NOMO-1 treated with DMSO at 0.1 percent for 48 hours (cell line): ENCODE results near the gene DMBT1.
A peak's percentile ranks its signal among the peaks of the same experiment; 100 is the strongest.

Experiments
- DNase-seq: peaks from one replicate; lab custom pipeline; 2025; ENCODE audit not compliant: unreplicated experiment; lab: John Stamatoyannopoulos, UW

Gene DMBT1

GRCh38 chr10:122643931-122644534 is 83.5 kb downstream of the DMBT1 start:
- DNase-seq: no peak

GRCh38 chr10:122646511-122647382 is 86.2 kb downstream of the DMBT1 start:
- DNase-seq: no peak

GRCh38 chr10:122647383-122647968 is 86.9 kb downstream of the DMBT1 start:
- no peak for DNase-seq

DNA sequence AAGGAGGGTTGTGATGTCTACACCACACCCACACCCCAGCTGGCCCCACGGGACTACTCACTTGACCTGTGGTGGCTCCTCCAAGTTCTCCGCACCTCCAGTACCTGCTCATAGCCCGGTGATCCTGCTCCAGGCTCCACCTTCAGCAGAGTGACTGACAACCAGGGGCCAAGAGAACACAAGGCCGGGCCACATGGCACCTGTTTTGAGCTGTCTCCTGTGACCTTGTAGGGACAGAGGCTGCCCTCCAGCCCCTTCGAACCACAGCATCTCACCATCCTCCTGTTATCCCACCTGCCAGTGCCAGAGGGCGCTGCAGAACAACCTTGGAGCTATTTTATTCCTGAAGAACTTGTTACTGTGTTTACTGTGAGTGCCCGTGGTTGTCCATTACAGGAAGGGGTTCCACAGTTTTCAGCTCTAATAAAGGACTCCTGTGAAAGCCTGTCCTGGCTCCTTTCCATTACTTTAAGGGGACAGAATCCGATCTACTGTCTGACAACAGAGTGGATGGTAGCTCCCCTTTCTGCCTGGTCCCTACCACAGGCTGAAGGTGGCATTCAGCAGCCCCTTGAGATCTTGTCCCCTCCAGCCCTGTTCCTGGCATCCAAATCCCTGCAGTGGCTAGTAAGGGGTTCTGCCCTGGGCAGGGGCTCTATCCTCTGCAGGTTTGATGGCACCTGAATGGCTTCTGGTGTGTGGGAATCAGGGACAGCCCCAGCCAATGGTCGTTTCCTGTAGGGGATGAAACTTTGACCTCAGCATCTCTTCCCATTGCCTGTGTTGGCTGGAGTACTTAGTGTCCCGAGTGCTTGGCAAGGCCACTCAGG is 88.3 kb downstream of the DMBT1 start:
- DNase-seq: peak; percentile 2

DNA sequence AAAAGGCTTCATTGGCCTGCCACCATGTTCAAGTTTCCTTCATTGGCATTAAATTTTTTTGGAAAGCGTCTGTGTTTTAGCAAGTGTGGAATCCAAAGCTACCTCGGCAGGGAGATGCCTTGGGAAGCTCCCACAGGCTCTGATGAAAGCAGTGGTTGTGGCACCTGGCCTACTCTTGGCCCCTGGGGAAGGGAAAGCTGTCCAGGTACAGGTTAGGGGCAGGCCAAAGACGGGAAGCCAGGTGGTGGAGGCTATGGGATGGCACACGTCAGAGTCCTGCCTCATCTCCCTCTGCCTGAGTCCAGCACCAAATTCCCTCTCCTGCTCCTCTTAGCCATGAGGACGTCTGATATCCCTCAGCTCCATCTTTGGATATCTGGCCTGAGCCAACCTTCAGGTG is 89.3 kb downstream of the DMBT1 start:
- no peak for DNase-seq

DNA sequence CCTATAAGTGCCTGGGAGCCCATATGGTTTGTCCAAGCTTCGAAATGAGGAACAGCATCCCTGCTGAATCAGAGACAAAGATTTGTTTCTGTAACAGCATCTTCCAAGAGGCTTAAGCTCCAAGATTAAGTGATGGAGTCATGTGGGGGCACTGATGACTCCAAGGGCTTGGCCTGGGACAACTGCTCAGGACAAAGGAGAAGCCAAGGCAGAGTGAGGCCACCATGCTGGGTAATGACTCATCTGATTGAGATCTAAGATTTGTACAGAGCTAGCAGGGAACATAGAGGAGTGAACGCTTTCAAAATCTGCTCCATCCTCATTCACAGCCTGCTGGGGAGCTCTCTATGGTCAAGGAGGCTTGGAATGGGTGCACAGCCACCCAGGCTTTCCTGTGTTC is 89.8 kb downstream of the DMBT1 start:
- no peak for DNase-seq

- DNase-seq: no peak
Measured at GRCh38 chr10:122655524-122656307, 95.2 kb downstream of the DMBT1 start.

DNA sequence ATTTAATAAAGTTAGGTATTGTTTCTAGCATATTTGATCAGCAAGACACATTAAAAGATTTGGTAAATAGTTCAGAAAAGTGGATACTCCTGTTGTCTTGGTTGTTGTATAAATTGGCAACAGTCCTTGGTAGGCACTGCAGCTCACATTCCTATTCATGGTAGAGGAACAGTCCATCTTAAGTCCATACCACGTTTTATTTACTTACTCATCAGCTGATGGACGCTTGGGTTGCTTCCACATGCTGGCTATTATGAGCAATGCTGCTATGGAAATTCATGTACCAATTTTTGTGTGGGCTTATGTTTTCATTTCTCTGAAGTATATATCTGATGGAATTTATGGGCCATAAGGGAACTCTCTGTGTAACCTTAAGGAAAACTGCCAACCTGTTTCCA is 95.8 kb downstream of the DMBT1 start:
- no peak for DNase-seq

GRCh38 chr10:122656741-122657140 is 96.2 kb downstream of the DMBT1 start:
- no peak for DNase-seq

DNA sequence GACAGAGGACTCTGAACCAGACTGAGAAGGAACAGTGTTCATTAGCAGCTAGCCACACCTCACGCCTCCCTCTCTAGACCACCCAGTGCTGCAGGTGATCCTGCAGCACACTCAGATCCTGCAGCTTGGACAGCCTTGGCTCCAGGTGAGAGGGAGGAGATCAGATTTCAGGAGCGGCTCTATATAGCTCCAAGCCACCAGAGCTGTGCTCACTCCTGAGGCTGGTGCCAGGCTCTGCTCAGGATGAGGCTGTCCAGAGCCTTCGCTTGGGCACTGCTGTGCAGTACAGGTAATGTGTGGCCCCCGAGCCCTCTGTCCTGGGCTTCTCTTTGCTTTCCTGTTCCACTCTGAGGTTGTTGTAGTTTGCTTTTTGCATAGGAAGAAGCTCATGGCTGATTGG is 96.7 kb downstream of the DMBT1 start:
- no peak for DNase-seq

DNA sequence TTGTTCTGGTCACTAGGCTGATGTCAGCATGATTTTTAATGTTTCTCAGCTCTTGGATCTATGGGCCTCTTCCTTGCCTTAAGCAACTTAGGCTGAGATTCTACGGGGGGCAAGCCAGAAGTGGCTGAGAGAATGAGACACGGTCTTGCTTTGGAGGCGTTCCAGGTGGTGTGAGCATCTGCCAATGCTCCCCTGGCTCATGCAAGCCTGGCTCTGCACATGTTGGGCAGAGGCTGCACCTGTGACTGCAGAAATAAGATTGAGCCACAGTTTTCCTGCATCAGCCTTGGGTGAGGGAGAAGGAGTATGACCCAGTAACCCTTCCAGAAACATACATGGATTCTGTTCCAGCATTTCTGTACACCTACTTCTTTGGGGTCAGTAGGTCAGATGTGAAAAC is 97.2 kb downstream of the DMBT1 start:
- no peak for DNase-seq

- DNase-seq: no peak
Measured at GRCh38 chr10:122658356-122659049, 97.9 kb downstream of the DMBT1 start.

DNA sequence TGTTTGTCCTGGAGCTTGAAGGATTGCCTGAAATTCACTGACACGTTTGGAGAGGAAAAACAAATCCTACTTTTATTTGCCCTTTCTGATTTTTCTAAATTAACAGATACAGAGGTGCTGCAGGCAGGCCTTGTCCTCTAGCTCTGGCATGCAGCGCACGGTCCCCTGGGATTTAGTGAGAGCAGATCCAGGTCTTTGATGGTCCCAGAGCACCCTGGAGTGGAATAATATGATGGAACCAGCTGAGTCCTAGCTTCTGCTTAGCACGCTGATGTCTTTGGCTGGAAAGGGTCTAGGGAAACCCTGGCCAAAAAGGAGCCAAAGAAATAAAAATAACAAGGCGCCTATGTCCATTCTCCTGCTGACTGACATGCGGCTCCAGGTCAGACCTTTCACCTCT is 98.6 kb downstream of the DMBT1 start:
- DNase-seq: no peak

DNA sequence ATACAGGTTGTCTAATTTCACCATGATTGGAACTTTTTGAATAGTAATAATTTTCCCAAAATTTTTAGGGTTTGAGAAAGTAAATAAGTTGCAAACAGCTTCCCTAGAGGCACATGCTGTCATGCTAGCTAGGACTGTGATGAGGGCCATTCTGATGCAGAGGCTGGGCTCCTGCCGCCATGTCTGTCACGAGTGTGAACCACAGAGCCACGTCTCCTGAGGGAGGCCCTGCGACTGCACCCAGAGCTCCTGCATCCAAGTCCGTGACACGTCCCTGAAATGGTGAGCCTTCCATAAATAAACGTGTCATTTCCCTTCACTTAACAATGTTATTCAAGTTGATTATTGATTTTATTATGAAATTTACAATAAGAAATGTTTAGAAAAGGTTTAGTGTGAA is 99.1 kb downstream of the DMBT1 start:
- DNase-seq: no peak

GRCh38 chr10:122660696-122661095 is 100.1 kb downstream of the DMBT1 start:
- DNase-seq: no peak

- no peak for DNase-seq
Measured at GRCh38 chr10:122662231-122662630, 101.7 kb downstream of the DMBT1 start.

- no peak for DNase-seq
Measured at GRCh38 chr10:122663516-122664130, 103.1 kb downstream of the DMBT1 start.

DNA sequence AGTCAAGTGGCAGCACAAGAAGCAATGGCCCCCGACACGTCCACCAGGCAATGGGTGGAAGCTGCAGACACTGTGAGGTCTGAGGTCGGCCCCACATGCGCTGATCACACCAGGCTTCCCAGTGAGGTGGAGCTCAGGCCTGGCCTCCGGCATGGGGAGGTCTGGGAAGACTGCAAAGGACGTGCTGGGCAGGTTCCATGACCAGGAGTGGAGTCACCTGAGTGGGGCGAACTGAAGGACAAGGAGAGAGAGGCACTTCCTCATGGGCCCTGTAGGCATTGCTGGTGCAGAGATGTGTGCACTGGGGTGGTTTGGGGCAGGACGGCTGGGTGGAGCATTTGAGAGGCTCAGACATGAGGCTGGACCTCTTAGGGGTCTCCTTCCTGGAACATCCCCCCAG is 103.9 kb downstream of the DMBT1 start:
- DNase-seq: no peak

GRCh38 chr10:122665329-122665860 is 104.8 kb downstream of the DMBT1 start:
- no peak for DNase-seq
